HAP-1 (cell line): ENCODE measurements around the gene PRKAR1B.

Source experiments
- DNase-seq, 2 experiments: peaks; one replicate each; pipeline ENCODE4 v3.0.0-alpha.2; 2016 to 2020; ENCODE audit warnings: low spot score in 2 of 2
- H3K27me3 ChIP-seq: fragments of 250-450 bp; sonication (Bioruptor Pico); 2 replicates; pipeline ENCODE4 v1.5.1; 2020; ENCODE audit warnings: low read depth, mild to moderate bottlenecking, moderate library complexity
- H3K36me3 ChIP-seq: fragments of 250-450 bp; sonication (Bioruptor Pico); replicated peaks from 2 replicates; pipeline ENCODE4 v1.5.1; 2020; ENCODE audit warnings: mild to moderate bottlenecking
- H3K4me1 ChIP-seq: fragments of 250-450 bp; sonication (Bioruptor Pico); 2 replicates; pipeline ENCODE4 v1.5.1; 2020; ENCODE audit warnings: mild to moderate bottlenecking
- H3K4me3 ChIP-seq: fragments of 250-450 bp; sonication (Bioruptor Pico); 2 replicates; pipeline ENCODE4 v1.5.1; 2020; ENCODE audit warnings: mild to moderate bottlenecking, moderate library complexity
- H3K9me3 ChIP-seq: fragments of 250-450 bp; sonication (Bioruptor Pico); 2 replicates; pipeline ENCODE4 v1.5.1; 2020; ENCODE audit warnings: mild to moderate bottlenecking, moderate library complexity
- in situ Hi-C: fragments of 300-500 bp; cut with MboI; formaldehyde crosslinking; loops from 3 replicates; pipeline ENCODE4 v1.14.3; 2020; ENCODE audit warnings: low sequenced_read_pairs, inconsistent platforms, mixed read lengths

Gene PRKAR1B

GRCh38 chr7:584122-584465, 143.0 kb downstream of the PRKAR1B start:
- in situ Hi-C loops: no loop called here
- Histone ChIP-seq H3K27me3 (no peaks in the 10 kb centered on the region), H3K36me3 (no peaks in the 10 kb centered on the region), H3K4me3 (no peak overlapping the region), H3K9me3 (no peaks in the 10 kb centered on the region), H3K4me1 (no peaks in the 10 kb centered on the region)
- DNase-seq: no peak

DNA sequence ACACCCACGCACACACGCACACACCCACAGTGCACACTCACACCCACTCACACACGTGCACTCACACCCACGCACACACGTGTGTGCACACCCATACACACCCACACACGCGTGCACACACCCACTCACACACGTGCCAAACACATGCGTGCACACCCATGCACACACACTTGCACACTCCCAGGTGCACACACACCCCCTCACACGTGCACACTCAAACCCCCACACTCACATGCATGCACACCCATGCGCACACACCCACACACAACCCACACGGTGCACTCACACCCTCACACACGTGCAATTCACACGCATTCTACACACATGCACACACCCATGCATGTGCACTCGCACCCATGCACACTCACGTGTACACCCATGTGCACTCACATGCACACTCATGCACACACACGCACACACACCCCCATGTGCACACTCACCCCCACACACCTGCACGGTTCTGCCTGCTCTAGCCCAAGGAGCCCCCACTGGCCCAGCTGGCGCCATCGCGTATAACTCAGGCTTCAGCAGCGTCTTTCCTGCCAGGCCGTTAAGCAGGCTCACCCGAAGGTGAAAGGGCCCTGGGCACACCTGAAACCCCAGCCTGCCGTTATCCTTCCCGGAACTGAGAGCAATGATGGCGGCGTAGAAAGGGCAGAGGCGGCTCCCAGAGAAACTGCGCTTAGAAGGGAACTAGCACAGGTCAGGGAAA, 143.5 kb downstream of the PRKAR1B start:
- Histone ChIP-seq H3K27me3 (no peaks in the 10 kb centered on the region), H3K4me1 (no peaks in the 10 kb centered on the region), H3K4me3 (no peak overlapping the region), H3K9me3 (no peaks in the 10 kb centered on the region), H3K36me3 (no peaks in the 10 kb centered on the region)
- DNase-seq: no peak
- in situ Hi-C loops: no loop called here

DNA sequence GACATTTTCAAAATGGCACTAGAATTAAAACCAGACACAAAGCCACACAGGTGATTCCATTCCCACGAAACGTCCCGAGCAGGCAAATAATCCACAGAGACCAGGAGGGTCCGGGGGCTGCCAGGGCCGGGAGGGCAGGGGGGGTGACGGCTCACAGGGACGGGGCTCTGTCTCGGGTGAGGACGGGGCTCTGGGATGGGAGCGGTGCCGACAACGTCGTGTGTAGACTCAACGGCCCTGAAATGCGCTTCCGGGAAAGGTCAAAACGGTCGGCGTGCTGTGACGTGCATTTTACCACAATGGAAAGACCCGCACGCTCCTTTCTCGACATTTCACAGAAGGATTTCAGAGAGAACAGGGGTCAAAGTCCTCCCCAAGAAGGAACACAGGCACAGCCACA, 144.2 kb downstream of the PRKAR1B start:
- in situ Hi-C loops: no loop called here
- Histone ChIP-seq H3K27me3 (no peaks in the 10 kb centered on the region), H3K4me3 (no peak overlapping the region), H3K4me1 (no peaks in the 10 kb centered on the region), H3K36me3 (no peaks in the 10 kb centered on the region), H3K9me3 (no peaks in the 10 kb centered on the region)
- DNase-seq: peak in 1 of 2 experiments; percentile 14

GRCh38 chr7:582081-582835, 144.8 kb downstream of the PRKAR1B start:
- H3K4me1 ChIP-seq: no peaks in the 10 kb centered on the region
- no peak for DNase-seq
- H3K4me3 ChIP-seq: no peak overlapping the region
- H3K36me3 ChIP-seq: no peaks in the 10 kb centered on the region
- in situ Hi-C loops: no loop called here
- no peaks in the 10 kb centered on the region for H3K27me3 ChIP-seq
- H3K9me3 ChIP-seq: no peaks in the 10 kb centered on the region

DNA sequence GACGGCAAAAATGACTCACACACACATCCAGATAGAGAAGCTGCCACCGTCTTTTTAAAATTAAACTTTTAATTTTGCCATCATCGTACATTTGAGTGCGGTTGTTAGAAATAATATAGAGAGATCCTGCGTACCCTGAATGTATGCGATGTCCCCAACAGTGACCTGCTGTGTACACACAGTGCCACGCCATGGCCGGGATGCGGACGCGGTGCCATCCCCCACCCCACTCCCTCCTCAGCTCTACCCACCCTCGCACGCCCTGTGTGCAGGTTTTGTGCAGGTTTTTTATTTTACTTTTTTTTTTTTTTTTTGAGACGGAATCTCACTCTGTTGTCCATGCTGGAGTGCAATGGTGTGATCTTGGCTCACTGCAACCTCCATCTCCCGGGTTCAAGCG, 148.7 kb downstream of the PRKAR1B start:
- in situ Hi-C loops: no loop called here
- Histone ChIP-seq H3K4me1 (no peaks in the 10 kb centered on the region), H3K36me3 (no peaks in the 10 kb centered on the region), H3K27me3 (no peaks in the 10 kb centered on the region), H3K9me3 (no peaks in the 10 kb centered on the region), H3K4me3 (no peak overlapping the region)
- no peak for DNase-seq

- peak in 1 of 2 experiments; percentile 38 for DNase-seq
- no peaks in the 10 kb centered on the region for H3K9me3 ChIP-seq
- no peak overlapping the region for H3K4me3 ChIP-seq
- in situ Hi-C loops: no loop called here
- no peaks in the 10 kb centered on the region for H3K36me3 ChIP-seq
- H3K4me1 ChIP-seq: no peaks in the 10 kb centered on the region
- no peaks in the 10 kb centered on the region for H3K27me3 ChIP-seq
Measured at GRCh38 chr7:577741-578370, 149.2 kb downstream of the PRKAR1B start.

DNA sequence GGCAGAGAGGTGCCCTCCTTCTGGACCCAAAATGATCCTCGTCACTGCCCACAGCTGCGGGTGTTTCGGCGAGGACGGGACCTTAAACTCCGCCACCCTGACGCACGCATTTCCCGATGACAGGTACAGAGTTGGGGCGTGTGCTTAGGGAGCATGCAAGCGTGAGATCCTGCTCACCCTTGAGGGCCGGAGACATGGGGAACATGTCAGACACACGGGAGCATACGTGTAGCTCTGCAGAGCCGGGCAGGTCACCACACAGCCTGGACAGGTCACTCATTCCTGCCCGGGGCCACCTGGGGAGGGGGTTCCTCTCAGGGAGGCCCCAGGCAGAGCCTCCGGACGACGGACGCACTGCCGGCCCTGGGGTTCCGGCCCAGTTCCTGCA, 149.8 kb downstream of the PRKAR1B start:
- in situ Hi-C loops: no loop called here
- Histone ChIP-seq H3K4me3 (no peak overlapping the region), H3K36me3 (no peaks in the 10 kb centered on the region), H3K27me3 (no peaks in the 10 kb centered on the region), H3K4me1 (no peaks in the 10 kb centered on the region), H3K9me3 (no peaks in the 10 kb centered on the region)
- DNase-seq: no peak

DNA sequence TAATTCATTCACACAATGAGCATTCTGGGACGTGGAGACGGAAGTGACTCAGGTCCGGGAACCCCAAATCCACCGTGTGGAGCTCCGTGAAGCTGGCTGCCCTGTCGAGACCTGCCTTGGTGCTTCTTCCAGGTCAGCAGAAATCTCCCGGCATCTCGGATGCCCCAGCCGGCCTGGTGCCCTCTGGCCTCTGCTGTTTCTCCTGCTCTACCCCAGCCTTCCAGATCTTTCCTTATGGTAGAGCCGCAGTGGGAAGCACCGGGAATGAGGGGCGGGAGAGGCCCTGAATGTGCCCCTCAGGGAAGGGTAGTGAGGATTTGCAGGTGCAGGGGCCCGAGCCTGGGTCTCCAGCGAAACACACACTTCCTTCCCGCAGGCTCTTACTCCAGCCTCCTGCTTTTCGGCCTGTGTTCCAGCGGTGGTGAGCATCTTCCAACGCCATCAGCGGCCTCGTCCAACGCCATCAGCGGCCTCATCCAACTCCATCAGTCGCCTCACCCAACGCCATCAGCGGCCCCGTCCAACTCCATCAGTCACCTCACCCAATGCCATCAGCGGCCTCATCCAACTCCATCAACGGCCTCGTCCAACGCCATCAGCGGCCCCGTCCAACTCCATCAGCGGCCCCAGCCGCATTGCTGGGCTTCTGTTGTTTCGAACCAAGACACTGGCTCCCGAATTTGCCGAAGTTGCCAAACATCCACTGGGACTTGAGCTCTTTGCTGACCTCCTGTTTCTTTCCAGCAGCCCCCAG, 150.4 kb downstream of the PRKAR1B start:
- in situ Hi-C loops: no loop called here
- no peaks in the 10 kb centered on the region for H3K4me1 ChIP-seq

DNA sequence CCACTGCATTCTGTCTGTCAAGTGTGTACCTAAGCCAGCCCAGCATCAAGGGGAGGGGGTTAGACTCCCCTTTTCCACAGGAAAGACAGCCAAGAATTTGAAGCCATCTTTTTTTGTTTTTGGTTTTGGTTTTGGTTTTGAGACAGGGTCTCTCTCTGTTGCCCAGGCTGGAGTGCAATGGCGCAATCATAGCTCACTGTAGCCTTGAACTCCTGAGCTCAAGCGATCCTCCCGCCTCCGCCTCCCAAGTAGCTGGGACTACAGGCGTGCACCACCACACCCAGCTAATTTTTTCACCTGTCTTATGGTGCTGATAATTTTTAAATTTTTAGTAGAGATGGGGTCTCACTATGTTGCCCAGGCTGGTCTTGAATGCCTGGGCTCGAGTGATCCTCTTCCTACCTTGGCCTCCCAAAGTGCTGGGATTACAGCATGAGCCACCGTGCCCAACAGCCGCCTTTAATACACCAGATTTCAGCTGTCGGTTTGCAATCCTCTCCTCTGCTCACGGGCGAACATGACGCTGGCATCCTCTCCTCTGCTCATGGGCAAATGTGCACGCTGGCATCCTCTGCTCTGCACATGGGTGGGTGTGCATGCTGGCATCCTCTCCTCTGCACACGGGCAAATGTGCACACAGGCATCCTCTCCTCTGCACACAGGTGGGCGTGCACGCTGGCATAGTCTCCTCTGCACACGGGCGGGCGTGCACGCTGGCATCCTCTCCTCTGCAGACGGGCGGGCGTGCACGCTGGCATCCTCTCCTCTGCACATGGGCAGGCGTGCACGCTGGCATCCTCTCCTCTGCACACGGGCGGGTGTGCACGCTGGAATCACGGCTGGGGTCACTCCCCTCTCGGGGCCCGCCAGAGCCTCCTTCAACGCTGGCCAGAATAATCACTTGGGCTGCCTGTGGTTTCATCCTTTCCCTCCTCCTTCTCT, 151.4 kb downstream of the PRKAR1B start:
- H3K36me3 ChIP-seq: no peaks in the 10 kb centered on the region
- H3K4me3 ChIP-seq: no peak overlapping the region
- H3K4me1 ChIP-seq: no peaks in the 10 kb centered on the region
- DNase-seq: no peak
- in situ Hi-C loops: no loop called here
- H3K9me3 ChIP-seq: no peaks in the 10 kb centered on the region
- H3K27me3 ChIP-seq: no peaks in the 10 kb centered on the region

More for the DNA sequence above, 150.4 kb downstream of the PRKAR1B start:
- H3K4me3 ChIP-seq: no peak overlapping the region
- H3K9me3 ChIP-seq: no peaks in the 10 kb centered on the region
- no peaks in the 10 kb centered on the region for H3K27me3 ChIP-seq
- DNase-seq: no peak
- H3K36me3 ChIP-seq: no peaks in the 10 kb centered on the region

DNA sequence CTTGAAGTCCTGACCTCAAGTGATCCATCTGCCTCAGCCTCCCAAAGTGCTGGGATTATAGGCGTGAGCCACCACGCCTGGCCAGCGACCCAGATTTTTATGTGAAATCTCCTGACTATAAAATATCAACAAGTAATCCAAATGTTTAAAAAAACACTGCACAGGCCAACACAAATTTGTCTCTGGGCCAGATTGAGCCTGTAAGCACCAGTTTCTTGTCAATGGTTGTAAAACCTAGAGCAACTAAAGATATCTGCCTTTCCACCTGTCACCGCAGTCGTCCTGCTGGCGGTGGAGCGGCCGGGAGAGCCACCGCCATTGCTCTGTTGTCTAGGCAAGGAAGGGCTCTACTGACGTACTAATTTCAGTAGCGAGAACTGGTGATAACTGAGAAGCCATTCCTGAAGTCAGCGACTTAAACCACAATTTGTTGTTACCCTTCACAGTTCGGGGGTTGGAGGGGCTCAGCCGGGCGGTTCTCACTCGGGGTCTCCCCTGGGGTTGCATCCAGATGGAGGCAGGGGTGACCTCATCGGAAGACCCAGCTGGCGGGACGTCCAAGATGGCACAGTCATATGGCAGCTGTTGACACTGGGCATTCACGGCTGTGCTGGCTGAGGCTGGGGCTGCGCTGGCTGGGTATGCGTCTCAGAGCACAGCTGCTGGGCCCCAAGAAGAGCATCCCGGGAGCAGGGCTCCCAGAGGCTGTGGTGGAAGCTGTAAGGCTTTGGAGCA, 152.3 kb downstream of the PRKAR1B start:
- no peak for DNase-seq
- in situ Hi-C loops: no loop called here
- Histone ChIP-seq H3K27me3 (no peaks in the 10 kb centered on the region), H3K36me3 (no peaks in the 10 kb centered on the region), H3K4me3 (no peak overlapping the region), H3K9me3 (no peaks in the 10 kb centered on the region), H3K4me1 (no peaks in the 10 kb centered on the region)

GRCh38 chr7:573933-574381, 153.1 kb downstream of the PRKAR1B start:
- no peak overlapping the region for H3K4me3 ChIP-seq
- H3K9me3 ChIP-seq: no peaks in the 10 kb centered on the region
- no peak for DNase-seq
- no peaks in the 10 kb centered on the region for H3K36me3 ChIP-seq
- no peaks in the 10 kb centered on the region for H3K4me1 ChIP-seq
- H3K27me3 ChIP-seq: no peaks in the 10 kb centered on the region
- in situ Hi-C loops: no loop called here

DNA sequence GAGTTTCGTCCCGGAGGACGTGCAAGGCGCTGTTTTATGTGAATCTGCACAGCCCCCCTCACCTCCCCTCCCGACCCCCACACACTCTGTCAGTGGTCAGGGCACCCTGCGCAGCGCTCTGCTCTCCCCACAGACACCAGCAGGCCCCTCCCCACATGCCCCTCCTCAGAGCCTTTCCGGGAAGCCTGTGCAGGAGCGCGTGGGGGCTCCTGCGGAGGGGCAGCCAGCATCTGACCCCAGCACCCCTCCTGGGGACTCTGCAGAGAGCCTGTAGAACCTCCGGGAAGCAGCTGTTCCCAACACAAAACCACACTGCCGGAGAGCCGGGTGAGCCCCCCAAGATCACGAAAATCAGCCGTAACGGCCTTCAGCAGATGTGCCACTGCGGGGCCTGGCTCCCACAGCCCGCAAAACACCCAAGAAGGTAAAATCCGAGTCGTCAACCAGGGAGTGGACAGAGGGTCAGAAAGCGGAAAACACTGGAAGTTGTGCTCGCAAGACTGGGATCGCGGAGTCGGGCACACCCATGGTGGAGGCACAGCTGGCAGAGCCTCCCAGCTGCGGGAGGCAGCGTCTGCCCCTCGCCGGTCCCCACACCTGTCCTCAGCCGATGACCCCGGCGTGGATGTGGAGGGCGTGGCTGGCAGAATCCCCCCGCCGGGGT, 153.7 kb downstream of the PRKAR1B start:
- Histone ChIP-seq H3K4me3 (no peak overlapping the region), H3K9me3 (no peaks in the 10 kb centered on the region), H3K36me3 (no peaks in the 10 kb centered on the region), H3K4me1 (no peaks in the 10 kb centered on the region), H3K27me3 (no peaks in the 10 kb centered on the region)
- in situ Hi-C loops: no loop called here
- no peak for DNase-seq
